GM18507 (cell line): ENCODE data around the gene MRPL47.
"Not testable (repeated sequence)": the region's sequence is repeated elsewhere in the genome, so short reads cannot be mapped to it uniquely, and the experiment has no call there.

Source experiments
- DNase-seq: peaks from one replicate; pipeline ENCODE4 v3.0.0; 2011; ENCODE audit warnings: low read depth; ENCODE audit not compliant: insufficient read length; ENCODE audit errors: extremely low spot score
- FAIRE-seq: peaks from 2 replicates; lab custom pipeline; 2011; peaks lifted over from hg19 to GRCh38; lab: Jason Lieb, UNC

MRPL47 gene

GRCh38 chr3:179604321-179605078 is at the start of gene MRPL47, which contains the start of gene NDUFB5:
MRPL47 (minus strand) TSS chr3:179604638; CDS start chr3:179604624, 14 bp downstream.
NDUFB5 (plus strand) TSS chr3:179604794; CDS start chr3:179604816, 22 bp downstream.
- peak; percentile 85 for DNase-seq
- peak; percentile 97 for FAIRE-seq

- DNase-seq (peak; percentile 30), FAIRE-seq (peak; percentile 59)
Measured at GRCh38 chr3:179653096-179653797, 48.8 kb upstream of the MRPL47 start.

GRCh38 chr3:179652447-179653095 is 48.1 kb upstream of the MRPL47 start, which contains the start of gene USP13:
USP13 (plus strand) TSS chr3:179653040; CDS start chr3:179653226, 186 bp downstream.
- DNase-seq (peak; percentile 38), FAIRE-seq (peak; percentile 56)

- FAIRE-seq (no peak), DNase-seq (no peak)
Measured at GRCh38 chr3:179651687-179652446, 47.4 kb upstream of the MRPL47 start.

- no peak for FAIRE-seq
- DNase-seq: no peak
Measured at GRCh38 chr3:179646177-179646576, 41.7 kb upstream of the MRPL47 start.

- not testable (repeated sequence) for FAIRE-seq, DNase-seq
Measured at GRCh38 chr3:179643837-179644236, 39.4 kb upstream of the MRPL47 start.

GRCh38 chr3:179642871-179643270 is 38.4 kb upstream of the MRPL47 start:
- DNase-seq: no peak
- no peak for FAIRE-seq

- FAIRE-seq (no peak), DNase-seq (no peak)
Measured at GRCh38 chr3:179640469-179640868, 36.0 kb upstream of the MRPL47 start.

- peak; percentile 56 for FAIRE-seq
- DNase-seq: no peak
Measured at GRCh38 chr3:179630753-179631451, 26.5 kb upstream of the MRPL47 start.

- no peak for DNase-seq
- no peak for FAIRE-seq
Measured at GRCh38 chr3:179624451-179624850, 20.0 kb upstream of the MRPL47 start.

GRCh38 chr3:179622023-179622422 is 17.6 kb upstream of the MRPL47 start:
- FAIRE-seq: no peak
- no peak for DNase-seq

GRCh38 chr3:179615458-179616173 is 11.2 kb upstream of the MRPL47 start:
- FAIRE-seq: no peak

GRCh38 chr3:179613807-179614206 is 9.4 kb upstream of the MRPL47 start:
- FAIRE-seq (no peak), DNase-seq (no peak)

More at GRCh38 chr3:179615458-179616173, 11.2 kb upstream of the MRPL47 start:
- DNase-seq: no peak

GRCh38 chr3:179610066-179610465 is 5.6 kb upstream of the MRPL47 start:
- no peak for DNase-seq
- FAIRE-seq: no peak

GRCh38 chr3:179608931-179609720 is 4.7 kb upstream of the MRPL47 start:
- FAIRE-seq (peak; percentile 80), DNase-seq (no peak)

GRCh38 chr3:179606534-179607085 is 2.2 kb upstream of the MRPL47 start:
- DNase-seq (no peak), FAIRE-seq (peak; percentile 9)

GRCh38 chr3:179603831-179604230 is 607 bp downstream of the MRPL47 start:
- no peak for FAIRE-seq
- DNase-seq: no peak
